SH-SY5Y (cell line): ENCODE measurements around the gene AP3B1.

Source experiments
- GATA2 ChIP-seq: IDR thresholded peaks from 2 replicates; pipeline ENCODE4 v1.6.1; 2011; ENCODE audit warnings: mild to moderate bottlenecking, low read depth, low read length
- GATA3 ChIP-seq: IDR thresholded peaks from 2 replicates; pipeline ENCODE4 v1.6.1; 2011; ENCODE audit warnings: low read depth, mild to moderate bottlenecking, low read length, moderate library complexity

DNA sequence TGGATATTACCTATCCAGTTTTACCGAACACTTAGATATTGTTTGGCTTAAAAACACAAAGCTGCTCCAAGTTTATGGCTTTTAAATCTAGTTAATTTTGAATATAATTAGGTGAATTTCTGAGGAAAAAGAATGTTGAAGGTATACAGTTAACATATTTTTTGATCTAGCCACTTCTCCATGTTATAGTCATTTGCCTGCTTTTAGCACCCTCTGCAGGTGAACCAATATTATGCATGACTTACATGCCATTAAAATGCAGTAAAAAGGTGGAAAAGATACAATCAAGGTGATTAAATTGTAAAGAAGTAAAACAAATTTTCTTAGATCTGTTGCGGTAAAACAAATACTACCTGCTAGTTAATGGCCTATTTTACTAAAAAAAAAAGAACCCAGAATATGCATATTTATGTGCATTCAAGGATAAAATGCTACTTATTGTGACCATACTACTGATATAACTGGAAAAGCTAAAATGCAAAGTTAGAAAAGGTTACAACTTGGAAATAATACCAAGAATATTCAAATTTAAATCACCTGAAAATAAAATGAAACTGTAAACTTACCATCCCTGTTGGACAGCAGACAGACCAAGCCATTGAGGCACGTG lies 132.1 kb downstream of the AP3B1 start:
- TF ChIP-seq GATA3 (no peak), GATA2 (no peak)
